ENCODE results near the gene FOXK2. TPM values are rescaled to one million over a fixed set of nuclear protein-coding genes. Genes with fewer than 3 reads are reported as not detected.

Gene FOXK2
- total RNA-seq, 1 experiment from 2014 or later, result 107 TPM

DNA sequence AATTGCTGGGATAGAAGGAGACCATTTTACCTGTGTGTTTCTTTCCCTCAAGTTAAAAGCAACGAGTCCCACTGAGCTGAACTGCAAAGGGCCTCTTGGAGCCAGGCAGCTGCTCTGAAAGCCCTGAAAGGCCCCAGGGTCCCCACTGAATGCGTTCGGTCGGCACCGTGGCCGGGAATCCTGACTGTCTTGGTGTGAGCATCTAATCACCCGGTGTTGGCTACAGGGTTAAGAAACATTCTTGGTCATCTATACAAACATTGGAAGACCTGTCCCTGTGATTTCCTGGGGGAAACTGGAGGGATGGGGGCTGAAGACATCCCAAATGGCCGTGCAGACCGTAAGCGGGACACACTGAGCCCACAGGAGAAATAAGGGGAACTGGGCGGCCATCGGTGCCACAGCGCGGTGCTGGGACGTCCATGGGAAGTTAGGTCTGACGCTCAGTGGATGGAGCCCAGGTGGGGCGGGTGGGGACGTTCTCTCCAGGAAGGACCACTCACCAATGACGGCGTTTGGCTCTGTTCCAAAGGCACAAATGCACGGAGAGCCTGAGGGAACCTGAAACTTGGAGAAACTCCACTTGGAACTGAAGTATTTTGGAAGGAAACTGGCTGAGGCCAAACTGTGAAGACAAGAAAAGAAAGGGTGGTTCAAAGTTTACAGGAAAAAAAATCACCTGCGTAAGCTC lies 96.6 kb downstream of the FOXK2 start:
- TF ChIP-seq, protein P1, sequence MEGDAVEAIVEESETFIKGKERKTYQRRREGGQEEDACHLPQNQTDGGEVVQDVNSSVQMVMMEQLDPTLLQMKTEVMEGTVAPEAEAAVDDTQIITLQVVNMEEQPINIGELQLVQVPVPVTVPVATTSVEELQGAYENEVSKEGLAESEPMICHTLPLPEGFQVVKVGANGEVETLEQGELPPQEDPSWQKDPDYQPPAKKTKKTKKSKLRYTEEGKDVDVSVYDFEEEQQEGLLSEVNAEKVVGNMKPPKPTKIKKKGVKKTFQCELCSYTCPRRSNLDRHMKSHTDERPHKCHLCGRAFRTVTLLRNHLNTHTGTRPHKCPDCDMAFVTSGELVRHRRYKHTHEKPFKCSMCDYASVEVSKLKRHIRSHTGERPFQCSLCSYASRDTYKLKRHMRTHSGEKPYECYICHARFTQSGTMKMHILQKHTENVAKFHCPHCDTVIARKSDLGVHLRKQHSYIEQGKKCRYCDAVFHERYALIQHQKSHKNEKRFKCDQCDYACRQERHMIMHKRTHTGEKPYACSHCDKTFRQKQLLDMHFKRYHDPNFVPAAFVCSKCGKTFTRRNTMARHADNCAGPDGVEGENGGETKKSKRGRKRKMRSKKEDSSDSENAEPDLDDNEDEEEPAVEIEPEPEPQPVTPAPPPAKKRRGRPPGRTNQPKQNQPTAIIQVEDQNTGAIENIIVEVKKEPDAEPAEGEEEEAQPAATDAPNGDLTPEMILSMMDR (conservative IDR thresholded peaks at IDR 0.05; ENCODE audit: low read depth, low read length), result no peak
- no peak for TF ChIP-seq EZH2 (IDR thresholded peaks at IDR 0.05; ENCODE audit: borderline replicate concordance, low read depth, low read length, poor library complexity, severe bottlenecking)
- H3K4me1 ChIP-seq (ENCODE audit: insufficient read depth, low read length, poor library complexity, severe bottlenecking), result peaks cover 8% of the 10 kb centered on the region
- H3K4me3 ChIP-seq (ENCODE audit: low read depth, low read length, poor library complexity, severe bottlenecking), result no peak overlapping the region
- POLR2A ChIA-PET (ENCODE audit: low non-redundant PET), result no interaction called here
- BruUV-seq (replicated peaks), result no TSS peak
- intact Hi-C loops (cut with micrococcal nuclease; ENCODE audit: unreplicated experiment), result no loop called here
- H3K27ac ChIP-seq (ENCODE audit: low read depth, low read length, poor library complexity, severe bottlenecking), result no peak overlapping the region
- CTCF ChIA-PET, result no interaction called here
- no peaks in the 10 kb centered on the region for H3K9me3 ChIP-seq (ENCODE audit: low read depth, low read length, poor library complexity, severe bottlenecking)
- peaks cover 49% of the 10 kb centered on the region for H3K36me3 ChIP-seq (ENCODE audit: insufficient read depth, low read length, poor library complexity, severe bottlenecking)
- DNase-seq (ENCODE audit: low spot score), result no peak
- no peaks in the 10 kb centered on the region for H3K27me3 ChIP-seq (replicated peaks; ENCODE audit: insufficient read depth, low read depth, low read length, poor library complexity)

DNA sequence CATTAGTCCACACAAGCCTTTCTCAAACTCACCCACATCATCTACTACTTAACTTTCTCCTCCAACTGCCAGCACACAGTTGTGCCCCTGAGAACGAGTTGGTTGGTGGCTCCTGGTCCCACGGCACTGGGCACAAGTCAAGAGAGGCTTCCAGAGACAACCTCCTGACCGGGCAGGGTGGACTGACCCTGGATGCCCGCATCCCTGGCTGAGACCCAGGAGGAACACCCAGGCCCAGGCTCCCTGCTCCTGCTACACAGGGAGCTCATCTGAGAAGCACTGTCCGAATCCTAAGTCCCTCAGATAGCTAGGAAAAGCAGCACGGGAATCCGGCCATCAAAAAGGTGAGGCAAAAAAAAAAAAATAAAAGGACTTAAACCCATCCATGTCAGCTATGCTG lies 99.7 kb downstream of the FOXK2 start:
- POLR2A ChIA-PET (ENCODE audit: low non-redundant PET), result no interaction called here
- Histone ChIP-seq H3K4me3 (ENCODE audit: low read depth, low read length, poor library complexity, severe bottlenecking) (no peak overlapping the region), H3K4me1 (ENCODE audit: insufficient read depth, low read length, poor library complexity, severe bottlenecking) (no peaks in the 10 kb centered on the region), H3K27ac (ENCODE audit: low read depth, low read length, poor library complexity, severe bottlenecking) (no peak overlapping the region), H3K36me3 (ENCODE audit: insufficient read depth, low read length, poor library complexity, severe bottlenecking) (peaks cover 59% of the 10 kb centered on the region), H3K27me3 (replicated peaks; ENCODE audit: insufficient read depth, low read depth, low read length, poor library complexity) (no peaks in the 10 kb centered on the region), H3K9me3 (ENCODE audit: low read depth, low read length, poor library complexity, severe bottlenecking) (no peaks in the 10 kb centered on the region)
- DNase-seq (ENCODE audit: low spot score), result no peak
- CTCF ChIA-PET, result no interaction called here
- no peak for TF ChIP-seq EZH2 (IDR thresholded peaks at IDR 0.05; ENCODE audit: borderline replicate concordance, low read depth, low read length, poor library complexity, severe bottlenecking)
- TF ChIP-seq, protein P1 (conservative IDR thresholded peaks at IDR 0.05; ENCODE audit: low read depth, low read length), result no peak
- BruUV-seq (replicated peaks), result no TSS peak
- intact Hi-C loops (cut with micrococcal nuclease; ENCODE audit: unreplicated experiment), result no loop called here

DNA sequence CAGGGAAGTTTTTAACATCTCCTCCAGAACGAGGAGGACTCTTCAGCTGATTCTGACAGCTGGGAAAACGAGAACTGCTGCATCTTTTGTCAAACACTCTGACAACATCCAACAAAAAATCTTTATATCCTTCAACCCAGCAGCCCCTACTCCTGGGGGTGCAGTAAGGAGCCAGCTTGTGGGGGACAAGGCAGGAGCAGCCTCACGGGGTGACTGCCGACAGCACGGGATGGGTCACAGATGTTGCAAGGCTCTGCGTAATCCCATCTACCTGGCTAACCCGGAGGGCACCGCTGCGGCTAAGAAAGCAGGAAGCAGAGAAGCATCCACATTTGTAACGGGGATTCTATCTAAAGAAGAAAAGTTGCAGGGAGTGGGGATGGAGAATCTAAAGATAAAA lies 100.1 kb downstream of the FOXK2 start:
- ChIA-PET POLR2A (ENCODE audit: low non-redundant PET) (no interaction called here), CTCF (no interaction called here)
- Histone ChIP-seq H3K36me3 (ENCODE audit: insufficient read depth, low read length, poor library complexity, severe bottlenecking) (peaks cover 59% of the 10 kb centered on the region), H3K27me3 (replicated peaks; ENCODE audit: insufficient read depth, low read depth, low read length, poor library complexity) (no peaks in the 10 kb centered on the region), H3K9me3 (ENCODE audit: low read depth, low read length, poor library complexity, severe bottlenecking) (no peaks in the 10 kb centered on the region), H3K27ac (ENCODE audit: low read depth, low read length, poor library complexity, severe bottlenecking) (no peak overlapping the region), H3K4me3 (ENCODE audit: low read depth, low read length, poor library complexity, severe bottlenecking) (no peak overlapping the region), H3K4me1 (ENCODE audit: insufficient read depth, low read length, poor library complexity, severe bottlenecking) (no peaks in the 10 kb centered on the region)
- TF ChIP-seq, protein P1 (conservative IDR thresholded peaks at IDR 0.05; ENCODE audit: low read depth, low read length), result no peak
- TF ChIP-seq EZH2 (IDR thresholded peaks at IDR 0.05; ENCODE audit: borderline replicate concordance, low read depth, low read length, poor library complexity, severe bottlenecking), result no peak
- intact Hi-C loops (cut with micrococcal nuclease; ENCODE audit: unreplicated experiment), result no loop called here
- BruUV-seq (replicated peaks), result no TSS peak
- DNase-seq (ENCODE audit: low spot score), result no peak
